Tibial nerve (tissue), 3 donors: ENCODE data around the gene FAM114A1.

ENCODE experiments used
- POLR2A ChIP-seq, 2 donors: fragments of 450-650 bp; IDR thresholded peaks; one replicate each; pipeline ENCODE4 v1.6.1; 2017; ENCODE audit warnings: antibody characterized with exemption in 2 of 2, mild to moderate bottlenecking in 2 of 2, moderate library complexity in 2 of 2
- TF ChIP-seq, protein P1 (sequence below), 5 experiments: fragments of 200-600 bp in 3 of 5; fragments of 450-650 bp in 2 of 5; sonication (generic) in 3 of 5; IDR thresholded peaks; one replicate each; pipeline ENCODE4 v1.5.1; 2016 to 2019; ENCODE audit warnings: antibody characterized with exemption in 5 of 5, mild to moderate bottlenecking in 3 of 5, moderate library complexity in 2 of 5

DNA sequence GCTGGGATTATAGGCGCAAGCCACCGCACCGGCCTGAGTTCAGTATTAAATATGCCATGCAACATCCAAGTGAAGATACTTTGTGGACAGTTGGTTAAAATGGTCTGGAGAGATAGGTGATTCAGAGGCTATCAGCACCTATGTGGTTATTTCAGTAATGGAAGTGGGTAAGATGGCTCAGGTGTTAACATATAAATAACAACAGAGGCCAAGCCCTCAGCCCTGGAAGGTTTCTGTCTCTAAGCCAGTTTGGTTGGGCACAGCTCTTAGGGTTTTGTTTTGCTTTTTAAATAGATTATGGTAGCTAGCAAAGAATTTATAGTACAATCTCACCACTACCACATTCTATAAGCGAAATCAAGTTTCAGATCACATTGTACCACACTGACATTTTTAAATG is 16.6 kb downstream of the FAM114A1 start:
- TF ChIP-seq, protein P1, sequence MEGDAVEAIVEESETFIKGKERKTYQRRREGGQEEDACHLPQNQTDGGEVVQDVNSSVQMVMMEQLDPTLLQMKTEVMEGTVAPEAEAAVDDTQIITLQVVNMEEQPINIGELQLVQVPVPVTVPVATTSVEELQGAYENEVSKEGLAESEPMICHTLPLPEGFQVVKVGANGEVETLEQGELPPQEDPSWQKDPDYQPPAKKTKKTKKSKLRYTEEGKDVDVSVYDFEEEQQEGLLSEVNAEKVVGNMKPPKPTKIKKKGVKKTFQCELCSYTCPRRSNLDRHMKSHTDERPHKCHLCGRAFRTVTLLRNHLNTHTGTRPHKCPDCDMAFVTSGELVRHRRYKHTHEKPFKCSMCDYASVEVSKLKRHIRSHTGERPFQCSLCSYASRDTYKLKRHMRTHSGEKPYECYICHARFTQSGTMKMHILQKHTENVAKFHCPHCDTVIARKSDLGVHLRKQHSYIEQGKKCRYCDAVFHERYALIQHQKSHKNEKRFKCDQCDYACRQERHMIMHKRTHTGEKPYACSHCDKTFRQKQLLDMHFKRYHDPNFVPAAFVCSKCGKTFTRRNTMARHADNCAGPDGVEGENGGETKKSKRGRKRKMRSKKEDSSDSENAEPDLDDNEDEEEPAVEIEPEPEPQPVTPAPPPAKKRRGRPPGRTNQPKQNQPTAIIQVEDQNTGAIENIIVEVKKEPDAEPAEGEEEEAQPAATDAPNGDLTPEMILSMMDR (IDR thresholded peaks at IDR 0.05), result no peak
- no peak for TF ChIP-seq POLR2A (IDR thresholded peaks at IDR 0.05)
